Type B pancreatic cell (in vitro differentiated cells): Measurements from ENCODE around the gene RHOBTB3. TPM values are rescaled to one million over a fixed set of nuclear protein-coding genes. Genes with fewer than 3 reads are reported as not detected.
"Not testable (repeated sequence)": the region's sequence is repeated elsewhere in the genome, so short reads cannot be mapped to it uniquely, and the experiment has no call there.

Source experiments
- DNase-seq: peaks from one replicate; pipeline ENCODE4 v3.0.0; 2021; ENCODE audit warnings: mixed read lengths; ENCODE audit not compliant: unreplicated experiment; ENCODE audit errors: extremely low spot score
- H3K27ac Mint-ChIP-seq: 2 replicates; pipeline ENCODE4 v1.8.0; 2021; ENCODE audit warnings: mild to moderate bottlenecking, mixed read lengths
- H3K27me3 Mint-ChIP-seq: 2 replicates; pipeline ENCODE4 v1.8.0; 2021; ENCODE audit warnings: mixed read lengths
- H3K36me3 Mint-ChIP-seq: 2 replicates; pipeline ENCODE4 v1.8.0; 2021; ENCODE audit warnings: mixed read lengths
- H3K4me1 Mint-ChIP-seq: one replicate; pipeline ENCODE4 v1.8.0; 2021; ENCODE audit warnings: mixed read lengths; ENCODE audit not compliant: unreplicated experiment
- H3K4me3 Mint-ChIP-seq: 2 replicates; pipeline ENCODE4 v1.8.0; 2021; ENCODE audit warnings: mild to moderate bottlenecking, mixed read lengths
- H3K9me3 Mint-ChIP-seq: 2 replicates; pipeline ENCODE4 v1.8.0; 2021; ENCODE audit warnings: mixed read lengths
- CTCF ChIP-seq: fragments of 200-600 bp; sonication (generic); conservative IDR thresholded peaks from 2 replicates; pipeline ENCODE4 v1.5.0; 2021; ENCODE audit warnings: antibody characterized with exemption, mild to moderate bottlenecking
- total RNA-seq: library from RNA; stranded (reverse); gene quantifications from 2 replicates; pipeline ENCODE4 v1.2.1, GENCODE V29; 2021; ENCODE audit warnings: low replicate concordance

Gene RHOBTB3
- total RNA-seq, 1 donor from 2014 or later, result 76.3 TPM

- H3K4me1 Mint-ChIP-seq, result peaks cover 36% of the 10 kb centered on the region
- H3K36me3 Mint-ChIP-seq, result peaks cover 5% of the 10 kb centered on the region
- H3K27me3 Mint-ChIP-seq, result no peaks in the 10 kb centered on the region
- no peak for TF ChIP-seq CTCF
- no peak overlapping the region for H3K4me3 Mint-ChIP-seq
- no peaks in the 10 kb centered on the region for H3K9me3 Mint-ChIP-seq
- no peak for DNase-seq
- H3K27ac Mint-ChIP-seq, result no peak overlapping the region
These were observed 79.4 kb downstream of the RHOBTB3 start for GRCh38 chr5:95810305-95811125.

GRCh38 chr5:95811126-95811423 is 79.9 kb downstream of the RHOBTB3 start:
- H3K36me3 Mint-ChIP-seq, H3K9me3 Mint-ChIP-seq, H3K27ac Mint-ChIP-seq, H3K27me3 Mint-ChIP-seq, DNase-seq, H3K4me3 Mint-ChIP-seq: not testable (repeated sequence)
- H3K4me1 Mint-ChIP-seq, result peaks cover 36% of the 10 kb centered on the region

GRCh38 chr5:95811461-95812073 is 80.4 kb downstream of the RHOBTB3 start:
- DNase-seq, H3K27me3 Mint-ChIP-seq, H3K4me3 Mint-ChIP-seq, H3K9me3 Mint-ChIP-seq, H3K27ac Mint-ChIP-seq: not testable (repeated sequence)
- peaks cover 36% of the 10 kb centered on the region for H3K4me1 Mint-ChIP-seq
- peaks cover 13% of the 10 kb centered on the region for H3K36me3 Mint-ChIP-seq

GRCh38 chr5:95812074-95812471 is 80.9 kb downstream of the RHOBTB3 start:
- H3K4me1 Mint-ChIP-seq, result peaks cover 36% of the 10 kb centered on the region
- TF ChIP-seq CTCF, result no peak
- no peaks in the 10 kb centered on the region for H3K27me3 Mint-ChIP-seq
- H3K36me3 Mint-ChIP-seq, result peaks cover 13% of the 10 kb centered on the region
- no peak overlapping the region for H3K4me3 Mint-ChIP-seq
- no peak for DNase-seq
- H3K27ac Mint-ChIP-seq, result no peak overlapping the region
- no peaks in the 10 kb centered on the region for H3K9me3 Mint-ChIP-seq

GRCh38 chr5:95813035-95813434 is 81.9 kb downstream of the RHOBTB3 start:
- H3K27me3 Mint-ChIP-seq, H3K27ac Mint-ChIP-seq, H3K4me3 Mint-ChIP-seq, DNase-seq, H3K9me3 Mint-ChIP-seq: not testable (repeated sequence)
- peaks cover 36% of the 10 kb centered on the region for H3K4me1 Mint-ChIP-seq
- peaks cover 13% of the 10 kb centered on the region for H3K36me3 Mint-ChIP-seq

GRCh38 chr5:95815155-95815729 is 84.1 kb downstream of the RHOBTB3 start:
- no peak for TF ChIP-seq CTCF
- H3K36me3 Mint-ChIP-seq, result peaks cover 13% of the 10 kb centered on the region
- H3K4me3 Mint-ChIP-seq, result no peak overlapping the region
- no peak overlapping the region for H3K27ac Mint-ChIP-seq
- no peaks in the 10 kb centered on the region for H3K27me3 Mint-ChIP-seq
- no peak for DNase-seq
- H3K9me3 Mint-ChIP-seq, result no peaks in the 10 kb centered on the region
- peaks cover 35% of the 10 kb centered on the region for H3K4me1 Mint-ChIP-seq

- Mint-ChIP-seq H3K27ac (no peak overlapping the region), H3K4me3 (no peak overlapping the region), H3K36me3 (peaks cover 13% of the 10 kb centered on the region), H3K9me3 (no peaks in the 10 kb centered on the region), H3K27me3 (no peaks in the 10 kb centered on the region), H3K4me1 (peaks cover 28% of the 10 kb centered on the region)
- no peak for TF ChIP-seq CTCF
- no peak for DNase-seq
These were observed 85.2 kb downstream of the RHOBTB3 start for GRCh38 chr5:95816341-95816740.
